DMS153 (cell line): ENCODE measurements around the gene FAM217B.

Source experiments
- DNase-seq: peaks from one replicate; lab custom pipeline; 2025; lab: John Stamatoyannopoulos, UW

The FAM217B gene

DNA sequence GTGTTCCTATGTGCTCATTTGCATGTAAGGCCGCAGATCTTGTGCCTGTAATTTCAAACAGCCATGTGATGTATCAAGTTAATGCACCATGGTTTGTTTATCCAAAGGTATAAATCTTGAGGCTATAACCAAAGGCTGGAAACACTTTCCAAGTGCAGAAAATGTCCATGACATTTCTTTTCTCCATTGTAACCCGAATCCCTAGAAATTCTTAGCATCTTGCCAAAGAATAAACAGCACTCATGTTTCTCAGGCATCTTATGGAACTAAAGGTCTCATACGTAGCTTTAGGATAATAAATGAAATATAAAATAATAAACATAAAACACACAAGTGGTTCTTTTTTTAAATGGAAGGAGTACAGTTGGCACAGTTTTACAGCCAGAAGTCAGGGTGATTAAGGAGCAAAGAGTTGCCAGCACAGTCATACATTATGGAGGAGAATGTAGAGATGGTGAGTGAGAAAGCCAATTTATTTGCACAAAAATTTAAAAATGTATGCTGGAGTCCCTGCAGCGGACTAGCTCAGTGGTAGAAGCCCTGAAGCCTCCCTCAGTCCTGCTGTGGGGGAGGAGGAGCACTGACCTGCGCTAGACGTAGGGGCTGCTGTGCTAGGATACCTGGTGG is 36.1 kb downstream of the FAM217B start:
- no peak for DNase-seq

DNA sequence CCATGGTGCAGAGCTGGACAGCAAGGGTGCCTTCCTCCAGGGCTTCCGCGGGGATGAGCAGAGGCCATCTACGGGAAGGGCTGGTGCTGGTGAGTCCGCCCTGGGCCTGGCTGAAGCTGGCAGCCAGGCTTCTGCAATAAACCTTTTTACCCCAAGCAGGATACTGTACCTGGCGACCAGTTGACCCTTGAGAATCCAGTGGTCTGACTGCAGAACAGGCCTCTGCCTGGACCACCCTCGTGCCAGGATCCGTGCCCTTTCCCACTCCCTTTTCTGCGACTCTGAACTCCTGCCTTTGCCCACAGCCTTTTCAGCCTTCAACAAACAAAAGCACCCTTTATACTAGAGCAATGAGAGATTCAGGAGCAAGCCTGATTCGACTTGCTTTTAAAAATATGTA is 36.9 kb downstream of the FAM217B start:
- DNase-seq = no peak

DNA sequence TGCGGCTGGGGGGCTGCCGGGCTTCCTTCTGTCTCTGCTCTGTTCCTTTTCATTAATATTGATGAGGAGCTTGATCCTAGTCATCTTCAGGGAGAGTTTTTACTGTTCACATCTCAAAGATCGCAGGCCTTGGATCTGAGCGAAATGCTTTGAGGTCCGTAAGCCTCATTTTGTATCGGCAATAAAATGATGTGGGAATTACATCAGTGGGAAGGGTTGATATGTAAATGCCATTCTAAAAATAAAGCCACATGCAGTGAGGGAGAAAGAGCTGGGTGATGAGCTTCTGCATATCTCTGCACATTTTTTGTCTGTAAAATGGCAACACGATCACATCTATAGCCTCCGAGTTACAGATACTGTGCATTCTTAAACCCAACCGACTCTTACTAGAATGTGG is 42.9 kb downstream of the FAM217B start:
- no peak for DNase-seq

DNA sequence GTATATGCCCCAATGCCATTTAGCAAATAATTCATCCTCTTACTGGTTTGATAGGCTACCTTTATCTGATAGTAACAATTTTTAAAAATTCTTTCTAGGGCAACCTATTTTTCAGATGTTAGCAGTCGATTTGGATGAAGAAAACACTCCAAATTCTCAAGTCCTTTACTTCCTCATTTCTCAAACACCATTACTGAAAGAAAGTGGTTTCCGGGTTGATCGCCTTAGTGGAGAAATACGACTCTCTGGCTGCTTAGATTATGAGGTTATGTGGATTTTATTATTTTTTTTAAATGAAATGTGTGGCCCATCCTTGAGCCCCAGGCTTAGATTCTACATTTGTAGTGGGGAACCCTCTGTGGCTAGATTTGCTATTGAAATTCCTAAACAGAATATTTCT is 44.4 kb downstream of the FAM217B start:
- DNase-seq = no peak

DNA sequence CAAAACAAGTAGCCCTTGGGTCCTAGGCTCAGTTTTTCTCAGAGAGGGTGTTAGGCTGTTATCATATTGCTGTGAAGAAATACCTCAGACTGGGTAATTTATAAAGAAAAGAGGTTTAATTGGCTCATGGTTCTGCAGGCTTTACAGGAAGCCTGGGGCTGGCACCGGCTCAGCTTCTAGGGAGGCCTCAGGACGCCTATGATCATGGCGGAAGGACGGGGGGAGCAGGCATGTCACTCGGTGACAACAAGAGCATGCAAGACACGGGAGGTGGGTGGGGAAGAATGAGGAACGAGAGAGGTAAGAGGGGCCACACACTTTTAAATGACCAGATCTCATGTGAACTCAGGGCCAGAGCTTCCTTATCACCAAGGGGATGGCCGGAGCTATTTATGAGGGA is 45.0 kb downstream of the FAM217B start:
- no peak for DNase-seq

DNA sequence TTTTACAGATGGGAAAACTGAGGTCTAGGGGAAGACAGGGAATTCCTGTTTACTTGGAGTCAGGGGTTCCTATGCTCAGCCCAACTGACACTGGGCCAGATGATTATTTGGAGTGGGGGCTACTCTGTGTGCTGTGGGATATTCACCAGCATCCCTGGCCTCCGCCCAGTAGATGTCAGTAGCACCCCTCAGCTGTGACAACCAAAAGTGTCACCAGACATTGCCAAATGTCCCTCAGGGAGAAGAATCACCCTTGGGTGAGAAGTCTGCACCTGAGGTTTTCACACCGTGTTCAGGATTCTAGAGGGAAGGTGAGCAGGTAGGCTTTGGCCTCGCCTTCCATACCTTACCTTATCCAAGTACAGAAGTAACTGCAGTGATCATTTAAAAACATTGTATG is 45.7 kb downstream of the FAM217B start:
- DNase-seq = no peak

DNA sequence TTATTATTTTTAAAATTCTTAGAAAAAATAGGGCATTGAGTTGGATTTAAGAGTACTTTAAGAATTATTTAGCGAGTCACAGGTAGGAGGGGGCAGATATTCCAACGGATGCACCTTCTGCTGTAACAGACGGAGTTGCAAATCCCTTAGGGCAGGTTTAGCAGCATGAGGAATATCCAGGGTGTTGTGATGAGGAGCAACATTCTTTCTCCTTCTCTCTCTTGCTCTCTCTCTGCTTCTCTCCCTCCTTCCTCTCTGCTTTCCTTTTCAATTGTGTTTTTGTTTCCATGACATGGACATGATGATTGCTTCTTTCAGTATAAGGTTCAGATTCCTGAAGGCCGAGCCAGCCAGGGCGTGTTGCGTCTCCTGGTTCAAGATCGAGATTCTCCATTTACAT is 46.9 kb downstream of the FAM217B start:
- DNase-seq = no peak

DNA sequence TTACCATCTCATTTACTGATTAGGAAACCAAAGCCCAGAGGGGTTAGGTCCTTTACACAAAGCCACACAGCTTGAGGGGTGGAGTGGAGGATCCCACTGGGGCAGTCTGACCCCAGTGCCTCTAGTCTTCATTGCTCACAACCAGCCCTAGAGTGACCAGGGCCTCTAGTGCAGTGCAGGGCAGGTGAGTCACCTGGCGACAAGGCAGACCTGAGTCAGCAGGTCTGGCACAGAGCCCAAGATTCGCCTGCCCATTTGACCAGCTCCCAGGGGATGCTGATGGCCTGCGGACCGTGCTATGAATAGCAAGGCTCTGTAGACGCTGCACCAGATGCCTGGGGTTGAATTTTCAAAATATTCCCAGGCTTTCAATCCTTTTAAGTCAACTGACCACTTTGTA is 48.0 kb downstream of the FAM217B start:
- no peak for DNase-seq

DNA sequence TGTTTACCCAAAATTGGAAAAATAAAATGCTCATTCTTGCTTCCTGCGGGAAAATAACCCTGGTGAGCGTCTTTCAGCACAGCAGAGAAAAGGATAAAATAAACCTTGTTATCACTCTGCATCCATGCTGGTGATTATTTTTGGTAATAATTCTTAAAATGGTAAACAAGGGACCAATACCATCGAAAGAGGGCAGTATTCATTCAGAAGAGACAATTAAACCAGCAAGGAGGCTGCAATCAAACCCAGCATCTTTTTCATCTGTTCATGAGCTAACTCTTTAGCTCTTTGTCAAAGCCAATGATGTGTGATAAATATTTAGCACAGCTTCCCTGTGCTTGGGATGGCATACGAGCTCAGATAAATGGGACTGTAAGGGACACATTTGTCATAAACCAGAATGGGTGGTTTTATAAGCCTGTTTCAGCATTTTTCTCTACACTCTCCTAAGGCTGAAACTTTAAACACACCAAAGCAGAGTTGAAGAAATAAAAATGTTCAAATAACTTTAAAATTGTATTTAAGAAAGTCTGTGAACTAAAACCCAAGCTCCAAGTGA is 52.4 kb downstream of the FAM217B start:
- no peak for DNase-seq

DNA sequence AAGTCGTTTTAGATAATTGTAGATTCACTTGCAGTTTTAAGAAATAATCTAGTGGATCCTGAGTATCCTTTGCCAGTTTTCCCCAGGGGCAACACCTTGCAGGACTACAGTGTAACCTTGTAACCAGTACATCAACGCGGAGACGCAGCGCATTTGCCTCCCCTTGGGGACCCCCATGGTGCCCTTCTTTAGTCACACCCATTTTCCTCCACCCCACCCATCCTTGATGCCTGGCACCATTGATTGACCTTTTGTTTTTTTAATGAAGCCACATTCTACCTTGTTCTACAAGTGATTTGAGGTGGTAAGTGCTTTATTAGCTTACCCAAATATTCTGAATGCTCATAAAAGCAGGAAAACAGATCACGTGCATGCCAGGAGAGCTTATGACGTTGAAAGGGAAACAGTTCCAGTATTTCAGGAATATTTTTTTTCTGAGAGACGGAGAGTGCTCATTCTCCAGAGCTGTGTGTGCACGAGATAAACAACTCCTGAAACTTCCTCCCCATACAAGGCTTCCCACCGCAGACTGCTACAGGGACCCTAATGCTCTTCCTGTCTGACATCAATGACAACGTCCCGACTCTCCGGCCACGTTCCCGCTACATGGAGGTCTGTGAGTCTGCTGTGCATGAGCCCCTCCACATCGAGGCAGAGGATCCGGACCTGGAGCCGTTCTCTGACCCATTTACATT is 53.7 kb downstream of the FAM217B start:
- no peak for DNase-seq

DNA sequence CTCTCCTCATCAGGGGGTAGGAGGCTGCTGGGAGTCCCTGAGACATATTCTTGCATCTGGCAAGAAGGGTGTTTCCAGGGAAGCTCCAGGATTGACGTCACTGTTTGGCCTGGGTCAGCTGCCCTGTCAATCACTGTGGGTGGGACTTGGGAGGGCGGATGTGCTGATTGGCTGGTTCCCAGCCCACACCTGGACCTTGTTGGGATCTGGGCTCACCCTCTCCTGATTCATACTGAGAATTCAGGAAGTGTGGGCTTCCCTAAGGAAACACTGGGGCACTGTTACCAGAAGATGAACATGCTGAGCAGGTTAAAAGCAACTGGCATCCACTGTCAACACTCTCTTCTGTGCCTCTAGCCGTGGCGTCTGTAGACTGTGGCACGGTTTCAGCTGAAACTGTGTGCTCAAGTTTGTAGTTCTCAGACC is 54.5 kb downstream of the FAM217B start:
- DNase-seq = peak; percentile 43

DNA sequence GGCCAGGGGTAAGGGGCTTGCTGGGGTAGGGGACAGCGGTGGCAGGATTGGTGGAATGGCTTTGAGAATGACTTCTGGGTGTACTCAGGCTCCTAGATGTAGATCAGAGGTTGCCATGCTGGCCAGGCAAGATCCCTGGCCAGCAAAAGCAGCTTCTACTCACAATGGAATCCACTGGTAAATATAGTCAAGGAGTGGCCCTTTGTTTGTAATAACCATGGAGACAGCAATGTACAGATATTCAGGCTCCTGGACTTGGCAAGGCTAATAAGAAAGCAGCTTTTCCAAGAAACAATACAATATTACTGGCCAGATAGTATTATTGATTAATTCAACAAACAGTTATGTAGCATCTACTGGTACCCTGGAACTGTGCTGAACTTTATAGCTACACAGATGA is 55.9 kb downstream of the FAM217B start:
- no peak for DNase-seq

DNA sequence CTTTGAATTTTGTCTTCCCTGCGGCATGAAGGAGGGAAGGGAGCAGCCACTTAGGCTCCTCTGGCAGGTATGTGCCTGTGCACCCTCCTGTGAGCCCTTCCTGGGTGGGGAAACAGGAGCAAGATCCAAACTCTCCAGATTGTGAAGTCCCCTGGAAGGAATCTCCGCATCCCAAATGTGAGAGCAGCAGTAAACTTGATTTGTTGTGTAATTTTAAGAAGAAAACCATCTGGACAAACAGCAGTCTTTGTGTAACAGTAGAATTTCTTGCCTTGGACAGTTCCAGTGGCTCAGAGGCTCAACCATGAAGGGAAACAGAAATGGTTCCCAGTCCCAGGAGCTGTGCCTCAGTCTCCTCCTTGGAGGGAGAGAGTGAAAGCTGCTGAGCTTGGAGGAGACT is 57.7 kb downstream of the FAM217B start:
- DNase-seq = no peak
